ENCODE measurements around the gene PKM. TPM values are rescaled to one million over a fixed set of nuclear protein-coding genes. Genes with fewer than 3 reads are reported as not detected.

PKM gene
- total RNA-seq, 4 donors from 2014 or later, result 343 to 646 (median 543) TPM

DNA sequence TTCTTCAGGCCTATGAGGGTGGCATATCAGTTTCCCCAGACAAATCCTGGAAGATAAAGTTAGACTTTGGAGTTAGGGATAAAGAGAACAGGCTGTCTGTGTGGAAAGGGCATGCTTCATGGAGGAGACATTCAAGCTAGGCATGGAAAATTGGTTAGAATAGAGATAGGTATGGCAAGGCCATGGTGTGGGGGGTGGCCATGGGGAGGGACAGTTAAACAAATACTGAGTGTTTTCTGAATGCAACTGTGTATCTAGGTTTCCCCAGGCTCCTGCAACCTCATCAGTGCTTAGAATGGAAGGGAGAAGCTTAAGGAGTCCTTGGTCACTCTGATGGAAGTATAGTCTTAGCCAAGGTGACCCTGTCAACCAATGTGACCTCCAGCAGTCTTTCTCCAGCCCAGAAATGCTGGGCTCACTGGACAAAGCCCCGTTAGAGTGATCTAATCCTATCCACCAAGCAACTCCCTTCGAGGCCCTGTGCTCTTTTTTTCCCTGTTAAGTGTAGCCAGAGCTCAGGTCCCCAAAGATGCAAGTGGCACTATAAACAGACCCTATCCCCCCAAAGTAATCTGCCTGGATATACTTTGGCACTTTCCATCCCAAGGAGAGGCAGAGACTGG, 5.5 kb upstream of the PKM start:
- 100% methylated on average over 1 of the region's 2 CpGs; no CpG with 5 or more reads in 1 of the 2 donors for WGBS, 2 donors (ENCODE audit: low coverage in 1 of 2)
- Histone ChIP-seq H3K27me3 (no peaks in the 10 kb centered on the region), H3K4me1 (peaks cover 0 to 23% (median 8%) of the 10 kb centered on the region in 3 donors), H3K9me3 (no peaks in the 10 kb centered on the region), H3K27ac (peak overlapping the region in 1 of 4 donors; percentile 44), H3K36me3 (peaks cover 0 to 29% of the 10 kb centered on the region in 2 donors), H3K4me3 (no peak overlapping the region)
- TF ChIP-seq POLR2A (IDR thresholded peaks at IDR 0.05) (no peak), EP300 (IDR thresholded peaks at IDR 0.05) (no peak), POLR2AphosphoS5 (IDR thresholded peaks at IDR 0.05) (no peak)
- TF ChIP-seq, protein P1, sequence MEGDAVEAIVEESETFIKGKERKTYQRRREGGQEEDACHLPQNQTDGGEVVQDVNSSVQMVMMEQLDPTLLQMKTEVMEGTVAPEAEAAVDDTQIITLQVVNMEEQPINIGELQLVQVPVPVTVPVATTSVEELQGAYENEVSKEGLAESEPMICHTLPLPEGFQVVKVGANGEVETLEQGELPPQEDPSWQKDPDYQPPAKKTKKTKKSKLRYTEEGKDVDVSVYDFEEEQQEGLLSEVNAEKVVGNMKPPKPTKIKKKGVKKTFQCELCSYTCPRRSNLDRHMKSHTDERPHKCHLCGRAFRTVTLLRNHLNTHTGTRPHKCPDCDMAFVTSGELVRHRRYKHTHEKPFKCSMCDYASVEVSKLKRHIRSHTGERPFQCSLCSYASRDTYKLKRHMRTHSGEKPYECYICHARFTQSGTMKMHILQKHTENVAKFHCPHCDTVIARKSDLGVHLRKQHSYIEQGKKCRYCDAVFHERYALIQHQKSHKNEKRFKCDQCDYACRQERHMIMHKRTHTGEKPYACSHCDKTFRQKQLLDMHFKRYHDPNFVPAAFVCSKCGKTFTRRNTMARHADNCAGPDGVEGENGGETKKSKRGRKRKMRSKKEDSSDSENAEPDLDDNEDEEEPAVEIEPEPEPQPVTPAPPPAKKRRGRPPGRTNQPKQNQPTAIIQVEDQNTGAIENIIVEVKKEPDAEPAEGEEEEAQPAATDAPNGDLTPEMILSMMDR (IDR thresholded peaks at IDR 0.05), result no peak
- ATAC-seq, result no peak

DNA sequence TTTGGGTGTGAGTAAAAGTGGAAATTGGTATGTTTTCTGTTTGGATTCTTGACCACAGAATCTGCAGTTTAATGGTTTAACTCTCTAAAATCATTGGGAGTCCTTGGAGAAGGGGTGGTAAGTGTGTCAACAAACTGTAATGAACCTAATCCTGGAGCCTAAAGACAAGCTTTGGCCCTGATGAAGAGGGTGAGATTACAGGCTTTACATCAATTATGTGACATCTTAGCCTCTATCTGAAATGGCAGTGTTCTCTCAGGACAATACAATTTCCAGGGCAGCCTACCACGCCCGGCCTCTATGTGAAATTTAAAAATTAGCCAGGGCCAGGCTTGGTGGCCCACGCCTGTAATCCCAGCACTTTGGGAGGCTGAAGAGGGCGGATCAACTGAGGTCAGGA, 4.3 kb upstream of the PKM start:
- Histone ChIP-seq H3K27ac (no peak overlapping the region), H3K4me3 (no peak overlapping the region), H3K36me3 (peaks cover 0 to 17% of the 10 kb centered on the region in 2 donors), H3K4me1 (peaks cover 0 to 23% (median 8%) of the 10 kb centered on the region in 3 donors), H3K9me3 (no peaks in the 10 kb centered on the region), H3K27me3 (no peaks in the 10 kb centered on the region)
- ATAC-seq, result no peak
- 92 to 100% methylated on average over 1 to 2 of the region's 4 CpGs for WGBS, 2 donors (ENCODE audit: low coverage in 1 of 2)
- TF ChIP-seq POLR2AphosphoS5 (IDR thresholded peaks at IDR 0.05) (no peak), POLR2A (IDR thresholded peaks at IDR 0.05) (no peak), EP300 (IDR thresholded peaks at IDR 0.05) (no peak)
- TF ChIP-seq, protein P1 (IDR thresholded peaks at IDR 0.05), result no peak

DNA sequence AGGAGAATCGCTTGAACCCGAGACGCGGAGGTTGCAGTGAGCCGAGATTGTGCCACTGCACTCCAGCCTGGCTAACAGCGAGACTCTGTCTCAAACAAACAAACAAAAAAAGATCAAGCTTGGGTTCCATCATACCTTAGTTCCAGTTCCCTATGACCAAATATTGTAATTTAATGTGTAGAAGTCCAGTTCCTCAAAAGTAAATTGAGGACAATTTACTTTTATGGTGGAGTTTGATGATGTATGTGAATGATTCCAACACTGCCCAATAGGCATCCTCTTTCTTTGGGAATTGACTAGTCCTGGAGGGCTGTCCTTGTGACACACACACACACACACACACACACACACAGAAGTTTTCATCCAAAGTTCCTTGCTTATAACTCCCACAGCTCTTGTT, 2.8 kb upstream of the PKM start:
- H3K9me3 ChIP-seq, result no peaks in the 10 kb centered on the region
- peaks cover 5 to 31% (median 12%) of the 10 kb centered on the region in 3 donors for H3K4me1 ChIP-seq
- peak overlapping the region in 1 of 4 donors; percentile 92 for H3K27ac ChIP-seq
- TF ChIP-seq POLR2AphosphoS5 (IDR thresholded peaks at IDR 0.05), result no peak
- TF ChIP-seq POLR2A (IDR thresholded peaks at IDR 0.05), result no peak
- TF ChIP-seq EP300 (IDR thresholded peaks at IDR 0.05), result no peak
- TF ChIP-seq, protein P1 (IDR thresholded peaks at IDR 0.05), result no peak
- no peak overlapping the region for H3K4me3 ChIP-seq
- WGBS, 2 donors (ENCODE audit: low coverage in 1 of 2), result 95 to 100% methylated on average over 2 to 6 of the region's 6 CpGs
- H3K27me3 ChIP-seq, result no peaks in the 10 kb centered on the region
- ATAC-seq, result no peak
- H3K36me3 ChIP-seq, result peaks cover 0 to 2% of the 10 kb centered on the region in 2 donors

DNA sequence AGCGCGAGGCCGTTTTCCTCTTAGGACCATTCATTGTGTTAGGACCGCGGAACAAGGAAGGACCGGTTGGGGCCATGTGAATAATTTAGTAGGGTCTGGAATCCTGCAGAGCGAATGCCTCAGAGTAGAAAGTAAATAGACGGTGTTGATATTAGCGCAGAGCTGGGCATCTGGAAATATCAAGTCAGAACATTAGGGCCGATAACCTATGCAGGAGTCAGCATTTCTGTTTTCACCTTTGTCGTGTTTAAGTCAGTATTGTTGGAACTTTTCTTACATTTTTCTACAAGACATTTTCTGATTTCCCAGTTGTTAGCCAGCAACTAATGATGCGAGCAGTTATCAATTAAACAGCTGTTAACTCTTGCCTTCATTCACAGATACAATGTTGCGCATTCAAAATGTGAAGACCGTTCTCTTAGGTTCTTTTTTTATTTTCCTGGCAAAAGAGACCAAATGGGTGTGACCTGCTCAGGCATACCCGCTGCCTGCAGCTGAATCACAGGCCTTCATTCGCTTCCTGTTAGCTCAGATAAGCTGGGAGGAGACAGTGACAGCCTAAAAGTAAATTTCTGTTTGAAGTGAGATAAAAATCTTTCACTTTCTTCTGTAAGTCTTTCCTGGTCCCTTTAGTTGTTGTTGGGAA, 966 bp upstream of the PKM start:
- Histone ChIP-seq H3K4me1 (peaks cover 8 to 45% (median 22%) of the 10 kb centered on the region in 3 donors), H3K4me3 (peak overlapping the region; percentile 89 to 90), H3K27me3 (no peaks in the 10 kb centered on the region), H3K27ac (peak overlapping the region; percentile 92 to 98 (median 97)), H3K9me3 (no peaks in the 10 kb centered on the region), H3K36me3 (no peaks in the 10 kb centered on the region)
- TF ChIP-seq POLR2A (IDR thresholded peaks at IDR 0.05), result no peak
- TF ChIP-seq EP300 (IDR thresholded peaks at IDR 0.05), result no peak
- TF ChIP-seq, protein P1 (IDR thresholded peaks at IDR 0.05), result no peak
- peak; percentile 25 for TF ChIP-seq POLR2AphosphoS5 (IDR thresholded peaks at IDR 0.05)
- WGBS, 2 donors (ENCODE audit: low coverage in 1 of 2), result 1 to 2% methylated on average over 10 to 16 of the region's 16 CpGs
- ATAC-seq, result peak; percentile 9

All from gastroesophageal sphincter (tissue), 4 donors.